NT2/D1 (cell line): Measurements from ENCODE around the gene RIN3.

Source experiments
- SUZ12 ChIP-seq: IDR thresholded peaks from 2 replicates; pipeline ENCODE4 v1.6.1; 2011; ENCODE audit not compliant: insufficient read length, insufficient read depth; ENCODE audit errors: extremely low read depth
- ZNF274 ChIP-seq: IDR thresholded peaks from 2 replicates; pipeline ENCODE4 v1.6.1; 2011; ENCODE audit warnings: mild to moderate bottlenecking, low read depth, low read length

- TF ChIP-seq SUZ12 (no peak), ZNF274 (no peak)
Observed at GRCh38 chr14:92668276-92668973, 154.8 kb downstream of the RIN3 start.
